Measurements from ENCODE around the gene ICOSLG.
"Not testable (repeated sequence)": the region's sequence is repeated elsewhere in the genome, so short reads cannot be mapped to it uniquely, and the experiment has no call there.

The ICOSLG gene

GRCh38 chr21:44220674-44221073 is 20.1 kb downstream of the ICOSLG start:
- DNase-seq: not testable (repeated sequence)

- DNase-seq: not testable (repeated sequence)
These were observed 22.3 kb downstream of the ICOSLG start for GRCh38 chr21:44218461-44218860.

GRCh38 chr21:44211978-44212377 is 28.8 kb downstream of the ICOSLG start:
- not testable (repeated sequence) for DNase-seq

- DNase-seq: not testable (repeated sequence)
These were observed 29.2 kb downstream of the ICOSLG start for GRCh38 chr21:44211574-44211973.

- not testable (repeated sequence) for DNase-seq
These were observed 32.7 kb downstream of the ICOSLG start for GRCh38 chr21:44207860-44208646.

- DNase-seq: not testable (repeated sequence)
These were observed 33.8 kb downstream of the ICOSLG start for GRCh38 chr21:44206698-44207676.

- not testable (repeated sequence) for DNase-seq
These were observed 34.6 kb downstream of the ICOSLG start for GRCh38 chr21:44206187-44206586.

GRCh38 chr21:44202590-44203299 is 38.0 kb downstream of the ICOSLG start:
- not testable (repeated sequence) for DNase-seq

- not testable (repeated sequence) for DNase-seq
These were observed 40.7 kb downstream of the ICOSLG start for GRCh38 chr21:44199997-44200396.

- no peak for DNase-seq
These were observed 41.3 kb downstream of the ICOSLG start for GRCh38 chr21:44199448-44199847.

GRCh38 chr21:44197156-44197516 is 43.6 kb downstream of the ICOSLG start:
- not testable (repeated sequence) for DNase-seq

GRCh38 chr21:44196212-44197155 is 44.3 kb downstream of the ICOSLG start:
- not testable (repeated sequence) for DNase-seq

GRCh38 chr21:44194888-44195287 is 45.9 kb downstream of the ICOSLG start:
- DNase-seq: not testable (repeated sequence)

- DNase-seq: not testable (repeated sequence)
These were observed 46.3 kb downstream of the ICOSLG start for GRCh38 chr21:44194451-44194850.

- DNase-seq: not testable (repeated sequence)
These were observed 47.6 kb downstream of the ICOSLG start for GRCh38 chr21:44193108-44193507.

- not testable (repeated sequence) for DNase-seq
These were observed 50.1 kb downstream of the ICOSLG start for GRCh38 chr21:44190349-44191271.

GRCh38 chr21:44184862-44185261 is 55.9 kb downstream of the ICOSLG start:
- not testable (repeated sequence) for DNase-seq

GRCh38 chr21:44182202-44182601 is 58.5 kb downstream of the ICOSLG start:
- not testable (repeated sequence) for DNase-seq

- DNase-seq: not testable (repeated sequence)
These were observed 59.2 kb downstream of the ICOSLG start for GRCh38 chr21:44181506-44181905.

- not testable (repeated sequence) for DNase-seq
These were observed 64.6 kb downstream of the ICOSLG start for GRCh38 chr21:44176127-44176526.

Data from DMS 273 treated with DMSO at 0.1 percent for 48 hours (cell line).